Duodenal mucosa (tissue), 2 donors: ENCODE results near the gene RANBP3.

Source experiments
- H3K27ac ChIP-seq: one replicate; pipeline ENCODE4 v1.7.0; 2013; ENCODE audit warnings: low read depth, low read length
- H3K27me3 ChIP-seq, 2 donors: one replicate each; pipeline ENCODE4 v1.7.0; 2013; ENCODE audit warnings: low read length in 2 of 2, control low read depth in 1 of 2; ENCODE audit not compliant: insufficient read depth in 2 of 2, control insufficient read depth in 1 of 2
- H3K36me3 ChIP-seq, 2 donors: one replicate each; pipeline ENCODE4 v1.7.0; 2013; ENCODE audit warnings: low read length in 2 of 2, control low read depth in 1 of 2; ENCODE audit not compliant: insufficient read depth in 2 of 2, control insufficient read depth in 1 of 2
- H3K4me1 ChIP-seq, 2 donors: one replicate each; pipeline ENCODE4 v1.7.0; 2013; ENCODE audit warnings: low read length in 2 of 2, control low read depth in 1 of 2; ENCODE audit not compliant: insufficient read depth in 2 of 2, control insufficient read depth in 1 of 2
- H3K4me3 ChIP-seq, 2 donors: one replicate each; pipeline ENCODE4 v1.7.0; 2013; ENCODE audit warnings: low read length in 2 of 2, low read depth in 1 of 2
- H3K9ac ChIP-seq, 2 donors: one replicate each; pipeline ENCODE4 v1.7.0; 2013; ENCODE audit warnings: low read length in 2 of 2, low read depth in 1 of 2
- H3K9me3 ChIP-seq, 2 donors: one replicate each; pipeline ENCODE4 v1.7.0; 2013; ENCODE audit warnings: low read length in 2 of 2, control low read depth in 1 of 2; ENCODE audit not compliant: control insufficient read depth in 1 of 2

Gene RANBP3

GRCh38 chr19:5905114-5905778 lies 72.7 kb downstream of the RANBP3 start:
- Histone ChIP-seq H3K4me3 (peak overlapping the region; percentile 90 to 96), H3K36me3 (peaks cover 0 to 15% of the 10 kb centered on the region in 2 donors), H3K9me3 (no peaks in the 10 kb centered on the region), H3K27me3 (no peaks in the 10 kb centered on the region), H3K27ac (peak overlapping the region; percentile 68), H3K9ac (peak overlapping the region; percentile 77 to 85), H3K4me1 (peaks cover 0 to 22% of the 10 kb centered on the region in 2 donors)

- Histone ChIP-seq H3K4me1 (peaks cover 0 to 22% of the 10 kb centered on the region in 2 donors), H3K36me3 (peaks cover 0 to 10% of the 10 kb centered on the region in 2 donors), H3K27ac (peak within 1 kb of the TSS; percentile 87), H3K27me3 (no peaks in the 10 kb centered on the region), H3K9ac (peak within 1 kb of the TSS; percentile 88 to 91), H3K9me3 (no peaks in the 10 kb centered on the region), H3K4me3 (peak within 1 kb of the TSS; percentile 90 to 96)
These were observed 73.4 kb downstream of the RANBP3 start, which contains the start of gene VMAC for GRCh38 chr19:5904352-5905113. TSS of gene VMAC (plus strand) at chr19:5904872. CDS start at chr19:5904891, 19 bp downstream.

GRCh38 chr19:5903624-5904351 lies 74.2 kb downstream of the RANBP3 start, which contains the start of gene NDUFA11:
TSS of gene NDUFA11 (minus strand) at chr19:5903790. CDS start at chr19:5903708, 82 bp downstream.
- Histone ChIP-seq H3K4me3 (peak within 1 kb of the TSS; percentile 84 to 91), H3K4me1 (peaks cover 0 to 22% of the 10 kb centered on the region in 2 donors)

GRCh38 chr19:5903056-5903623 lies 74.8 kb downstream of the RANBP3 start:
- H3K36me3 ChIP-seq: peaks cover 0 to 4% of the 10 kb centered on the region in 2 donors
- peak overlapping the region; percentile 87 for H3K27ac ChIP-seq
- peaks cover 0 to 22% of the 10 kb centered on the region in 2 donors for H3K4me1 ChIP-seq
- peak overlapping the region; percentile 84 to 91 for H3K4me3 ChIP-seq
- no peaks in the 10 kb centered on the region for H3K9me3 ChIP-seq
- peak overlapping the region; percentile 88 to 91 for H3K9ac ChIP-seq
- no peaks in the 10 kb centered on the region for H3K27me3 ChIP-seq

More at GRCh38 chr19:5903624-5904351, 74.2 kb downstream of the RANBP3 start, which contains the start of gene NDUFA11:
- Histone ChIP-seq H3K9ac (peak within 1 kb of the TSS; percentile 88 to 91), H3K27ac (peak within 1 kb of the TSS; percentile 87), H3K36me3 (peaks cover 0 to 4% of the 10 kb centered on the region in 2 donors), H3K27me3 (no peaks in the 10 kb centered on the region), H3K9me3 (no peaks in the 10 kb centered on the region)

- H3K27me3 ChIP-seq: no peaks in the 10 kb centered on the region
- H3K27ac ChIP-seq: no peak overlapping the region
- no peak overlapping the region for H3K4me3 ChIP-seq
- peaks cover 0 to 22% of the 10 kb centered on the region in 2 donors for H3K4me1 ChIP-seq
- no peak overlapping the region for H3K9ac ChIP-seq
- peaks cover 0 to 14% of the 10 kb centered on the region in 2 donors for H3K36me3 ChIP-seq
- no peaks in the 10 kb centered on the region for H3K9me3 ChIP-seq
These were observed 77.0 kb downstream of the RANBP3 start for GRCh38 chr19:5900976-5901375.

- Histone ChIP-seq H3K9ac (no peak overlapping the region), H3K4me1 (peaks cover 0 to 13% of the 10 kb centered on the region in 2 donors), H3K4me3 (no peak overlapping the region), H3K36me3 (peaks cover 5 to 24% of the 10 kb centered on the region in 2 donors), H3K27me3 (no peaks in the 10 kb centered on the region), H3K9me3 (no peaks in the 10 kb centered on the region), H3K27ac (no peak overlapping the region)
These were observed 78.0 kb downstream of the RANBP3 start for GRCh38 chr19:5899728-5900526.

GRCh38 chr19:5897189-5897969 lies 80.6 kb downstream of the RANBP3 start:
- H3K36me3 ChIP-seq: peaks cover 5 to 24% of the 10 kb centered on the region in 2 donors
- peaks cover 0 to 3% of the 10 kb centered on the region in 2 donors for H3K4me1 ChIP-seq
- H3K27ac ChIP-seq: no peak overlapping the region

DNA sequence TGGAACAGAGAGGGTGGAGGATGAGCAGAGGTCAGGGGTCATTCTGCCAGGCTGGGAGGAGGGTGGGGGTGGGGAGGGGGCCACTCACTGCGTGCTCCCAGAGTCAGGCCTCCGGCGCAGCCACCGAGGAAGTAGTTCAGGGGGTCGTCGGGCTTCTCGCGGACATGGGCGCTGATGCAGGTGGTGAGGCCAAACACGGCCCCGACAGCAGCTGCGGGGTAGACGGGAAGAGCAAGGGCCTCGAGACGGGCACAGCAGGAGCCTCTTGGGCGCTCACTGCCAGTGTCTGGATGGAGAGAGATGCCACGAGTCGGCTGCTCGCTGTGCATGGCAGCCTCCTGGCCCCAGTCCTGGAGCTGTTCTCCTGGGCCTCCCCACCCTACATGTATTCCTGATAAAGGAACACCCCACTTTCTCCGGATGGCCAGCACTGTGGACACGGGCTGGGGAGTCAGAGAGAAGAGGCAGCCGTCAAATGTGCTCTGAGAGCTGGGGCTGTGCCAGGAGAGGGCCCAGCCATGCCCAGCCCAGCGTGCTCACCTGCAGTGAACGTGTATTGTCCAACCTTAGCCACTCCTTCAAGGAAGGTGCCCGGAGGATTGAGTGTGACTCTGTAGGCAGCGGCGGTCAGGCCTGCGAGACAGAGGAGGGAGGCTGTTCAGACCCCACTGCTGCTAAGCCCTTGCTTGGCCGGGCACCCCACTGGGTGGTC lies 81.4 kb downstream of the RANBP3 start:
- peaks cover 5 to 24% of the 10 kb centered on the region in 2 donors for H3K36me3 ChIP-seq
- no peaks in the 10 kb centered on the region for H3K9me3 ChIP-seq
- no peaks in the 10 kb centered on the region for H3K4me1 ChIP-seq
- no peak overlapping the region for H3K9ac ChIP-seq
- no peak overlapping the region for H3K27ac ChIP-seq
- peaks cover 0 to 5% of the 10 kb centered on the region in 2 donors for H3K27me3 ChIP-seq
- H3K4me3 ChIP-seq: no peak overlapping the region

More at GRCh38 chr19:5897189-5897969, 80.6 kb downstream of the RANBP3 start:
- H3K4me3 ChIP-seq: no peak overlapping the region
- no peaks in the 10 kb centered on the region for H3K9me3 ChIP-seq
- H3K9ac ChIP-seq: no peak overlapping the region
- H3K27me3 ChIP-seq: peaks cover 0 to under 1% of the 10 kb centered on the region in 2 donors
